Measurements from ENCODE around the gene ZCCHC7. TPM values are rescaled to one million over a fixed set of nuclear protein-coding genes. Genes with fewer than 3 reads are reported as not detected.

ZCCHC7 gene
- total RNA-seq = 10 to 100 TPM; 13.8 to 24.6 (median 18.5) TPM

DNA sequence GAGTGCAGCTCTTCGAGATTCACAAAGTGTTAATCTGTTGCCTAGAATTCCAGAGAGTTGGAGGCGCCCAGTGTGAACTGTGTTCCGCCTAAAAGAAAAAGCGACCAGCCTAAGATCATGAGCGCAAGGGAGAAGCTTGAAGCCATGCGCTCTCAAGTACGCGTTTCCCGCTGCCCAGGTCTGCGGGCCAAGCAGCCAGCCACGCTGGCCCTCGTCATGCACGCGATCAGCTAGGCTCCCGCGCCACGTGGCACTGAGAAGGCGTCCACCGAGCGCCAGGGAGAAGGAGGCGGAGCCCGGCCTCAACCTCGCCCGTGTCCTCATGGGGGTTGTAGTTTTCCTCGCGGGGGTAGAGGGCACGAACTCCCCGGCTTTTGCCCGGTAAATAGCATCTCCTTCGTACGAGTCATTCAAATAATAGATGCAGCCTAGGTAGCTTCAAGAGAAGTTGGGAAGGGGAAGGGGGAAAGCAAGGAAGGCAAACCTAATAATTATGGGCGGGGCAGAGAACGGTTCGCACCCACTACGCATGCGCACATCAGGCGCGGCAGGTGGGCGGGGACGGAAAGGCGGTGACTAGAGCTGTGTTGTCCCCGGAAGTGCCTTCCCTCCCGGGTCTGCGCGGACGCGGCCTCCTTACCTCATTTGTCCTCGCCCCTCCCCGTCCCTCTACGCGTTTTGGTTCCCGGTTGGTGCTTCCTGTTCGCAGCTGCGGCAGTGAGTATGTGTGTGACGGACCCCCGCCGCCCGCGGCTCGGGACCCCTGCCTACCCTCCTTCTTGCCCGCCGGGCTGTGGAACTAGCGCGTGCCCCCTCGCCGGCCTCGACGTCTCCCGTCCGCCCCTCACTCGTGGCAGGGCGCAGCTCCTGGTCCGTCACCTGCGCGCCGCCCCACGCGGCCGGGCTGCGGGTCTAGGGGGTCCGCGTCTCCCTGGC, at the start of gene ZCCHC7:
TSS of gene ZCCHC7 (plus strand) at position 668 of the 936 bp plus-strand sequence.
- TF ChIP-seq, protein P1, sequence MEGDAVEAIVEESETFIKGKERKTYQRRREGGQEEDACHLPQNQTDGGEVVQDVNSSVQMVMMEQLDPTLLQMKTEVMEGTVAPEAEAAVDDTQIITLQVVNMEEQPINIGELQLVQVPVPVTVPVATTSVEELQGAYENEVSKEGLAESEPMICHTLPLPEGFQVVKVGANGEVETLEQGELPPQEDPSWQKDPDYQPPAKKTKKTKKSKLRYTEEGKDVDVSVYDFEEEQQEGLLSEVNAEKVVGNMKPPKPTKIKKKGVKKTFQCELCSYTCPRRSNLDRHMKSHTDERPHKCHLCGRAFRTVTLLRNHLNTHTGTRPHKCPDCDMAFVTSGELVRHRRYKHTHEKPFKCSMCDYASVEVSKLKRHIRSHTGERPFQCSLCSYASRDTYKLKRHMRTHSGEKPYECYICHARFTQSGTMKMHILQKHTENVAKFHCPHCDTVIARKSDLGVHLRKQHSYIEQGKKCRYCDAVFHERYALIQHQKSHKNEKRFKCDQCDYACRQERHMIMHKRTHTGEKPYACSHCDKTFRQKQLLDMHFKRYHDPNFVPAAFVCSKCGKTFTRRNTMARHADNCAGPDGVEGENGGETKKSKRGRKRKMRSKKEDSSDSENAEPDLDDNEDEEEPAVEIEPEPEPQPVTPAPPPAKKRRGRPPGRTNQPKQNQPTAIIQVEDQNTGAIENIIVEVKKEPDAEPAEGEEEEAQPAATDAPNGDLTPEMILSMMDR (IDR thresholded peaks at IDR 0.05; ENCODE audit: low read depth) = no peak

DNA sequence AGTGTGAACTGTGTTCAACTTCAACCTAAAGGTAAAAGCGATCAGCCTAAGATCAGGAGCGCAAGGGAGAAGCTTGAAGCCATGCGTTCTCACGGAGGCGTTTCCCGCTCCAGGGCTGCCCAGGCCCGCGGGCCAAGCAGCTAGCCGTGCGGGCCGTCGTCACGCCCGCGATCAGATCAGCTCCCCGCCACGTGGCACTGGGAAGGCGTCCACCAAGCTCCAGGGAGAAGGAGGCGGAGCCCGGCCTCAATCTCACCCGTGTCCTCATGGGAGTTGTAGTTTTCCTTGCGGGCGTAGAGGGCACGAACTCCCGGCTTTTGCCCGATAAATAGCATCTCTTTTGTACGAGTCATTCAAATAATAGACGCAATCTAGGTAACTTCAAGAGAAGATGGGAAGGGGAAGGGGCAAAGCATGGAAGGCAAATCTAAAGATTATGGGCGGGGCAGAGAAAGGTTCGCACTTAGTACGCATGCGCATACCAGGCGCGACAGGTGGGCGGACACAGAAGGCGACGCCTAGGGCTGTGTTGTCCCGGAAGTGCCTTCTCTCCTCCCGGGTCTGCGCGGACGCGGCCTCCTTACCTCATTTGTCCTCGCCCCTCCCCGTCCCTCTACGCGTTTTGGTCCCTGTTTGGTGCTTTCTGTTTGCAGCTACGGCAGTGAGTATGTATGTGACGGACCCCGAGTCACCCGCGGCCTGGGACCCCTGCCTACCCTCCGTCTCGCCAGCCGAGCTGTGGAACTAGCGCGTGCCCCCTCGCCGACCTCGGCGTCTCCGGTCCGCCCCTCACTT, 40.8 kb upstream of the ZCCHC7 start:
- TF ChIP-seq, protein P1 (IDR thresholded peaks at IDR 0.05; ENCODE audit: low read depth) = no peak

DNA sequence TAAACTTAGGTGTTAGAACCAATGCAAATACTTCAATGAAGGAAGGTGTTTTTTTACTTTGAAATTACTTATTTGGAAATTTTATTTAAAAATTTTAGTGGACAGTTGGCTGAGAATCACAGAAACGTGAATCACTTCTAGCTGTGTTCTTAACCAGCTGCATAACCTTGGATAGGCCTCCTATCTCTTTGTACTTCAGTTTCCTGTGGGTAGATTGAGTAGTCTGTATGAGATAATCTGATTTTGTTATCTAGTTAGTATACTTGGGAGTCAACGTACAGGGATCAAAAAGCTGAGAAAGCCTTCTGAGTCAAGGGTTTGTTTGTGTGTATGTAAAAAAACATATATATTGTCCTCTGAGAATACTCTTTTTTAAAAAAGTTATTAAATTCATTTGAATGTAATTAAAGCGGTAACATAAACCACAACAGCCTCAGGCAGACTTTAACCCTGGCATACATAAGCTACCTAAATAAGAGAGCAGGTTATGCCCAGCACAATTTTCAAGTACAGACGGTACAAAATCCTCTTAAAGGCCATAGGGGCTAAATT, 38.1 kb upstream of the ZCCHC7 start:
- TF ChIP-seq, protein P1 (IDR thresholded peaks at IDR 0.05; ENCODE audit: low read depth) = no peak

DNA sequence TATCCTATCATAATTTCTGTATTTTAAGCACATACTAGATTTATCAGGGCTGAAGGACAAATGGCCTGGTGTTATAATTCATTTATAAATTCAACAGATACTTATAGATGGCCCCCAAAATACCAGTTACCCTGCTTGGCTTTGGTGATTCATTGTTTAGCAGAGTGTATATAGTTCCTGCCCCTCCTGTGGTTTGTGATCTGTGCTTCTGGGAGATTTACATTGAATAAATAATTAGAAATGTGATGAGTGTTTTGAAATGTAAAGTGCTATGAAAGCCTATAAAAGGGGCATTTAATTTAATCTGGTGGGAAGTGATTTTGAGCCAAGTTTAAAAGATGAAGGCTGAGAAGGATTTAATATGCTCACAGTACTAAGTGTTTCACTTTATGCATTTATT, 36.7 kb upstream of the ZCCHC7 start:
- TF ChIP-seq, protein P1 (IDR thresholded peaks at IDR 0.05; ENCODE audit: low read depth) = no peak

DNA sequence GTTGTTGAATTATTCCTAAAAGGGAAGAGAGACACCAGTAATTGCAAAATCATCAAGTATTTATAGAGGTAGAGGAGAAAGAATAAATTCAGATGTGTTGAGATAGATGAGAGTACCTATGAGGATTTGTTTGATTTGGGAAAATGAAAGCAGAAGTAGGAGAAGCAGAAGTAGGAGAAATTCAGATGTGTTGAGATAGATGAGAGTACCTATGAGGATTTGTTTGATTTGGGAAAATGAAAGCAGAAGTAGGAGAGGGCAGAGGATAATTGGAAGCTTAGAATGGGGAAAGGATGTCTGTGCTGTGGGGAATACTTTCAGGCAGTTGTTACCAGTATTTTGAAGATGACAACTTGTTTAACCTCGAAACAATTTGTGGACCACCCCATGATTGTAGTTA, 35.1 kb upstream of the ZCCHC7 start:
- TF ChIP-seq, protein P1 (IDR thresholded peaks at IDR 0.05; ENCODE audit: low read depth) = no peak

DNA sequence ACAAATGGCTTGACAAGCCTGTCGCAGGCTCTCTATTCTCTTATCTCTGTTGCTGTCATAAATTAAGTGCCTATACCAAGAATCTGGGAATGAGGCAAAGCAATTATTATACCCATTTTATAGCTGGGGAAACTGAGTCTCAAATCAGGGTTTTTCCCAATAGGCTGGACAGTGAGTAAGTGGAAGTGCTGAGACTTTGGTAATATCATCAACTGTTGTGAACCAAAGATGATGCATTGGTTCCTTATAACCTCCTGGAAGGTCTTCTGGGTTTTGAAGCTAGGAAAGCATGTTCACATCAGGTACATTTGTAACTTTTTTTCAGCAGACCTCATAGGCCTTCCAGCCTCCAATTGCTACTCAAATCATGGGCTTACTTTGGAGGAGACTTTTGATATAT, 25.6 kb upstream of the ZCCHC7 start:
- TF ChIP-seq, protein P1 (IDR thresholded peaks at IDR 0.05; ENCODE audit: low read depth) = no peak

DNA sequence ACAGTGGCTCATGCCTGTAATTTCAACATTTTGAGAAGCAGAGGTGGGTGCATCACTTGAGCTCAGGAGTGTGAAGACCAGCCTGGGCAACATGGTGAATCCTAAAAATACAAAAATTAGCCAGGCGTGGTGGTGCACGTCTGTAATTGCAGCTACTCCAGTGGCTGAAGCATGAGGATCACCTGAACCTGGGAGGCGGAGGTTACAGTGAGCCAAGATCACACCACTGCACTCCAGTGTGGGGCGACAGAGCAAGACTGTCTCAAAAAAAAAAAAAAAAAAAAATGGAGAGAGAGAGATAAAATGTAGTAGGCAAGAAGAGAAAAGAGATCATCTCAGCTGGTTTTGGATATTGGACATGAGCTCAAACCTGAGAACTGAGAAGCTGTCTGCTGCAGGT, 23.7 kb upstream of the ZCCHC7 start:
- TF ChIP-seq, protein P1 (IDR thresholded peaks at IDR 0.05; ENCODE audit: low read depth) = no peak

Measured in subcutaneous adipose tissue (tissue), 4 donors.